NT2/D1 (cell line): ENCODE results near the gene IRF2BP1.

ENCODE experiments used
- YY1 ChIP-seq: IDR thresholded peaks from 2 replicates; pipeline ENCODE4 v1.6.1; 2011; ENCODE audit not compliant: insufficient read length, insufficient read depth
- ZNF274 ChIP-seq: IDR thresholded peaks from 2 replicates; pipeline ENCODE4 v1.6.1; 2011; ENCODE audit warnings: mild to moderate bottlenecking, low read depth, low read length

DNA sequence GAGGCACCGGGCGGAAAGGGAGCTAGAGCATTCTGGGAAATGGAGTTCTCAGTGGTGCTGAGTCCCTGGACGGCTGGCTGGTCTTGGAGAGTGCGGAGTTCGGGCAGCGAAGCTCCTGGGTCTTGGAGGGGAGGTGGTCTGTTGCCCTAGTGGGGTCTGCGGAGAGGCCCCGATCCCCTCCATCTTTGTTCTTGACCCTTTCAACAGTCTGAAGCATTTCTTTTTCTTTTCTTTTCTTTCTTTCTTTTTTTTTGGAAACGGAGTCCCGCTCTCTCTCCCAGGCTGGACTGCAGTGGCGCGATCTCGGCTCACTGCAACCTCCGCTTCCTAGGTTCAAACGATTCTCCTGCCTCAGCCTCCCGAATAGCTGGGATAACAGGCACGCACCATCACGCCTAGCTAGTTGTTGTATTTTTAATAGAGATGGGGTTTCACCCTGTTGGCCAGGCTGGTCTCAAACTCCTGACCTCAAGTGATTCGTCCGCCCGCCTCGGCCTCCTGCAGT lies 22.6 kb downstream of the IRF2BP1 start:
- TF ChIP-seq YY1: no peak
- TF ChIP-seq ZNF274: no peak
